GM19467 (cell line): ENCODE measurements around the gene ANKRD30A.
"Not testable (repeated sequence)": the region's sequence is repeated elsewhere in the genome, so short reads cannot be mapped to it uniquely, and the experiment has no call there.

Experiments
- ATAC-seq: cut with Tn5 transposase; IDR thresholded peaks from one replicate; pipeline ENCODE4 v1.9.1; 2021; ENCODE audit warnings: mild to moderate bottlenecking, moderate library complexity; ENCODE audit not compliant: unreplicated experiment

Gene ANKRD30A, protein sequence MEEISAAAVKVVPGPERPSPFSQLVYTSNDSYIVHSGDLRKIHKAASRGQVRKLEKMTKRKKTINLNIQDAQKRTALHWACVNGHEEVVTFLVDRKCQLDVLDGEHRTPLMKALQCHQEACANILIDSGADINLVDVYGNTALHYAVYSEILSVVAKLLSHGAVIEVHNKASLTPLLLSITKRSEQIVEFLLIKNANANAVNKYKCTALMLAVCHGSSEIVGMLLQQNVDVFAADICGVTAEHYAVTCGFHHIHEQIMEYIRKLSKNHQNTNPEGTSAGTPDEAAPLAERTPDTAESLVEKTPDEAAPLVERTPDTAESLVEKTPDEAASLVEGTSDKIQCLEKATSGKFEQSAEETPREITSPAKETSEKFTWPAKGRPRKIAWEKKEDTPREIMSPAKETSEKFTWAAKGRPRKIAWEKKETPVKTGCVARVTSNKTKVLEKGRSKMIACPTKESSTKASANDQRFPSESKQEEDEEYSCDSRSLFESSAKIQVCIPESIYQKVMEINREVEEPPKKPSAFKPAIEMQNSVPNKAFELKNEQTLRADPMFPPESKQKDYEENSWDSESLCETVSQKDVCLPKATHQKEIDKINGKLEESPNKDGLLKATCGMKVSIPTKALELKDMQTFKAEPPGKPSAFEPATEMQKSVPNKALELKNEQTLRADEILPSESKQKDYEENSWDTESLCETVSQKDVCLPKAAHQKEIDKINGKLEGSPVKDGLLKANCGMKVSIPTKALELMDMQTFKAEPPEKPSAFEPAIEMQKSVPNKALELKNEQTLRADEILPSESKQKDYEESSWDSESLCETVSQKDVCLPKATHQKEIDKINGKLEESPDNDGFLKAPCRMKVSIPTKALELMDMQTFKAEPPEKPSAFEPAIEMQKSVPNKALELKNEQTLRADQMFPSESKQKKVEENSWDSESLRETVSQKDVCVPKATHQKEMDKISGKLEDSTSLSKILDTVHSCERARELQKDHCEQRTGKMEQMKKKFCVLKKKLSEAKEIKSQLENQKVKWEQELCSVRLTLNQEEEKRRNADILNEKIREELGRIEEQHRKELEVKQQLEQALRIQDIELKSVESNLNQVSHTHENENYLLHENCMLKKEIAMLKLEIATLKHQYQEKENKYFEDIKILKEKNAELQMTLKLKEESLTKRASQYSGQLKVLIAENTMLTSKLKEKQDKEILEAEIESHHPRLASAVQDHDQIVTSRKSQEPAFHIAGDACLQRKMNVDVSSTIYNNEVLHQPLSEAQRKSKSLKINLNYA (N-terminal part only)

DNA sequence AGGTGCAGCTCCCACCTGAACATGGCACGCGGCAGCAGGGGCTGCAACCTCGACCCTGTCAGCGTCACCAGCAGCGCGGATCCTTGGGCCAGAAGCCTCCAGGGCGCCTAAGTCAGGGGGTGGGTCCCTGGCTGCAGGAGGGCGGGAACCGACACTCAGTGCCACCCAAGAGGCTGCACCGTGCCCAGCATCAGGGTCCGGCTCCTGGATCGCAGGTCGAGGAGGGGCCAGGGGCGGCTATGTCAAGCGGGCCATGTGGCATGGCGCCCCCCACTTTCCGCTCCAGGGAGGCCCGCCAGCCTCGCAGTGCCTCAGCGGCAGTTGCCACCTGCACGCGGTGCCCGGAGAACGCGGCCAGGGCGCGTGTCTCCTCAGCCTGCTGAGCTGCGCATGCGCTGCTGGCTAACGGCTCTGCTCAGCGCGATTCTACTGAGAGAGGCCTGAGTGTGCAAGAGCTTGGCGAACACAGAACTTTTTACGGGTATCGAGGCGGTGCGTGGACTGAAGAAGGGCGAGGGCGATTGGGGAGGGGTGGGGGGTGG, at the start of gene ANKRD30A:
ANKRD30A (plus strand) TSS at position 408 of the 542 bp plus-strand sequence. CDS start 190 bp downstream, outside the sequence.
- ATAC-seq: no peak

DNA sequence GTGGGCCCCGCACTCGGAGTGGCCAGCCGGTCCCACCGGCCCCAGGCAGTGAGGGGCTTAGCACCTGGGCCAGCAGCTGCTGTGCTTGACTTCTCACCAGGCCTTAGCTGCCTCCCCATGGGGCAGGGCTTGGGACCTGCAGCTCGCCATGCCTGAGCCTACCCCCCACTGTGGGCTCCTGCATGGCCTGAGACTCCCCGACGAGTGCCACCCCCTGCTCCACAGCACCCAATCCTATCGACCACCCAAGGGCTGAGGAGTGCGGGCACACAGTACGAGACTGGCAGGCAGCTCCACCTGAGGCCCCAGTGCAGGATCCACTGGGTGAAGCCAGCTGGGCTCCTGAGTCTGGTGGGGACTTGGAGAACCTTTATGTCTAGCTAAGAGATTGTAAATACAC, 49.3 kb upstream of the ANKRD30A start:
- not testable (repeated sequence) for ATAC-seq

DNA sequence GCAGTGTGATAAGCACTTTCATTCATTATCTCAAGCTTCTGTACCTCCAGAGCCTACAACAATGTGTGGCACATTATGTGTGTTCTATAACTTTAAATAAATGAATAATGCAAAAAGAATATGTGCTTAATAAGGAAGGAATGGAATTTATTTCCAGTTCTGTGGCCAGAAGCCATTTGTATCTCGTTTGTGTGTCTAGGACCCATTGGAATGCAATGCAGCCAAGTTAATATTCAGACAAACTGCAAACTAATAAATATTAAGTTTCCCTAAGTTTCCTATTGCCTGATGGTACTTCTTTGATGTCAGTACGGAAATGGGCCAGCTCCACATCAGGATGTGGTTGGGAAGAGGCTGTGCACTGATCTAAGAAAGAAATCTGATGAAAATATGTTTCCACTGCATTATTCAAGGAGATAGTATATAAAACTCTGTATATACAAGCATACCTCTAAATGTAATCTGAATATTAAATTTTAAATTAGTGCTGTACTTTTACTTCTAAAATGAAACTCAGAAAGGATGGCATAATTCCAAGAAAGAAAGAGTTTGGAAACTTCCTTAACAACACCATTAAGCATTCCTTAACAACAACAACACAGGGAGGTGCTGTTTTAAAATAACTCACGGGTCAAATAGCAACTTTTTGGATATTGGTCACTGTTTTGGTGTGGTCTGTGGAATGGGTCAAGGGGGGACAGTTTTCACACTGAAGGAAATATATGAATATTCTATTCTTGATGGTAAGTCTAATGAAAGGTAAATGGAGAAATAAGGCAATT, 29.4 kb upstream of the ANKRD30A start:
- ATAC-seq: no peak

DNA sequence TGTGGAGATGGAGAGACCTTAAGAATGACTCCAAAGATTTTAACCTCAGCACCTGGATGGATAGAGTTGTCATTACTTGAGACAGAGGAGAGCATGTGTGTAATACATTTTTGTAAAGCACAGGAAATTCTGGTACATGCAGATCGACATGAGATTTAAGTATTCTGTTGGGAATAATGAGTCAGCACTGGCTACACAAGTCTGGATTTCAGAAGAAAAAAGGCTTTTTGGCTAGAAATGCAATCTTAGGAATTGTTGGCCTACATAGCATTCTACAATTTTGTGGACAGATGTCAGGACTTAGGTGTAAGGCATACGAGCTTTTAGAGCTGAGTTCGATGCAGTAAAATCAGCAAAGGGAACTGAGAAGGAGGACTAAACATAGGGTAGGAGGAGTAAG, 24.1 kb upstream of the ANKRD30A start:
- no peak for ATAC-seq

DNA sequence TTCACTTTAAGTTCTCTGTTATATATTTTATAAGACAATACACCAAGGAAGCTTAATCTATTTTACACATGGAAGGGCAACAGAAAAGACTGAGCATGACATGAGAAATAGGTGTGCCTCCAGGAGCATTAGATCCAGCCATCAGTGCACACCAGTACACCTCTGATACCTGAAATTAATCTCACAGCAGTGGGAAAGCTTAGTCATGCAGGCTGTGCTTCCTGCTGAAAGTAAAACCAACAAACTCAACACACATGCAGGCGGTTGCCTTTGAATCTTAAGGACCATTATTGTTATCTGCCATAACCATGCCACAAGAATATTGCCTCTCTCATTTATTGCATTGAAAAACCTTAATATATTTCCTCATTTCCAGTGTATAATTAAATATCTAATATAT, 16.4 kb upstream of the ANKRD30A start:
- ATAC-seq: no peak

DNA sequence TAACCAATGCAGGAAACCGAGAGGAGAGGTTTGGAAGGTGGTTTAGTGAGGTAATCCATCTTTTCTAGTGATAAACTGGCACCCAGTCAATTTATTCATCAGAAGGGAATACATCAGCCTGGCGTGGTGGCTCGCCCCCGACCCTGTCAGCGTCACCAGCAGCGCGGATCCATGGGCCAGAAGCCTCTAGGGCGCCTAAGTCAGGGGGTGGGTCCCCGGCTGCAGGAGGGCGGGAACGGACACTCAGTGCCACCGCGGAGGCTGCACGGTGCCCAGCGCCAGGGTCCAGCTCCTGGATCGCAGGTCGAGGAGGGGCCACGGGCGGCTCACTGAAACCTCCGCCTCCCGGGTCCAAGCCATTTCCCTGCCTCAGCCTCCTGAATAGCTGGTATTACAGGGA, 866 bp upstream of the ANKRD30A start:
- no peak for ATAC-seq

DNA sequence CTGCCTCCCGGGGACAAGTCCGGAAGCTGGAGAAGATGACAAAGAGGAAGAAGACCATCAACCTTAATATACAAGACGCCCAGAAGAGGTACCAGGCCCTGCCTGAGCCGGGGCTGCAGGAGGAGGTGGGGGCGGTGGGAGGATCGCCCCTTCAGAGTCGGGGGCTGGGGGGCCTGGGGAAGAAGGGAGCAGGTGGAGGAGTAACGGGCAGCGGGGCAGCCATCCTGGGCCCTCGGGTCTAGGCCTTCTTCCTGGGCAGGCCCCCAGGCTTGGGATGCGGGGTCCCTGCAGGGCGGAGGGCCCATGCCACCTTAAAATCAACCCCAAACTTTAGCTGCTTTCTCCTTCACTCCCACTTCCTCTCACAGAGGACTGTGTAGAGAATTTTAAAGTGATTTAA, 523 bp downstream of the ANKRD30A start:
- no peak for ATAC-seq

DNA sequence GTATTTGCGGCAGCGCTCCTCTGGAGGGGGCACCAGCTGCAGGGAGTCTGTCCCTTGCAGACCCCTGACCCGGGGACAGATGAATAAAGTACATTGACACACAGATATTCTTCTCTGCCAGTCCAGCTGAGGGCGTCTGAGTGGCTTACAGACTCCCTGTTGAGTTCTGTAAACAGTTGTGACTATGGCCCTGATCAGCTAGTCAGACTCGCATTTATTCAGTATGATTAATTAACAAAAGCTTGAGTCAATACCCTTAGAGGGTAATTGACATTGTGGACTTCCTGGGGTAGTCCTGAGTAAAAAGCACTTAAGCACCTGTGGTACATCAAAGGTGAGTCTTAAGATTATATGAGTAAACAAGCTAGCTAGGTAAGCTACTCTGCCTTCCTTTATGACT, 21.0 kb downstream of the ANKRD30A start:
- ATAC-seq: no peak

DNA sequence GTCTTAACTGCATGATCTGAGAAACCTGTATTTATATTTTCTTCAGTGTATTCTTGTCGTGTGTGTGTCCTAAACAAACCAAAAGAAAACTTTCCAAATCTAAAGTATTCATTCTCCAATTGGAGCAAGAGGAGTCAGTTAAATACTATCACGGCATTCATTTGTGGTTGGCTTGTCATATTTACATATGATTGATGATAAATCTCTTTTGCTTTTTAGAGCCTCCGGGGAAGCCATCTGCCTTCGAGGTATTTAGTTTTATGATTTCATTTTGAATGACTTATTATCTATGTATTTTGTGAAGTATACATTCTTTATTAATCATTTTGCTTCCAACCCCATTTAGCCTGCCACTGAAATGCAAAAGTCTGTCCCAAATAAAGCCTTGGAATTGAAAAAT, 37.0 kb downstream of the ANKRD30A start:
- not testable (repeated sequence) for ATAC-seq

DNA sequence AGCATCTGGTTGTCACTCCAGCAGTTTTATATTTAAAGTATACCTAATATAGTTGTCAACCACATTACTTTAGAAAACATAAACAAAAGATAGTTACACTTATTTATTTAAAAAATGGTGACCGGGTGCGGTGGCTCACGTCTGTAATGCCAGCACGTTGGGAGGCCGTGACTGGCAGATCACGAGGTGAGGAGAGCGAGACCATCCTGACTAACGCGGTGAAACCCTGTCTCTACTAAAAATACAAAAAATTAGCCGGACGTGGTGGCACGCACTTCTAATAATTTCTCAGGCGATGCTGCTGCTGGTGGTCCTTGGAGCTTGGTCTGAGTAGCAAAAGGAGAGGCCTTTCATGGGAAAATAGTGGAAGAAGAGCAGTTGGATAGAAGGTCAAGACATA, 46.5 kb downstream of the ANKRD30A start:
- not testable (repeated sequence) for ATAC-seq

DNA sequence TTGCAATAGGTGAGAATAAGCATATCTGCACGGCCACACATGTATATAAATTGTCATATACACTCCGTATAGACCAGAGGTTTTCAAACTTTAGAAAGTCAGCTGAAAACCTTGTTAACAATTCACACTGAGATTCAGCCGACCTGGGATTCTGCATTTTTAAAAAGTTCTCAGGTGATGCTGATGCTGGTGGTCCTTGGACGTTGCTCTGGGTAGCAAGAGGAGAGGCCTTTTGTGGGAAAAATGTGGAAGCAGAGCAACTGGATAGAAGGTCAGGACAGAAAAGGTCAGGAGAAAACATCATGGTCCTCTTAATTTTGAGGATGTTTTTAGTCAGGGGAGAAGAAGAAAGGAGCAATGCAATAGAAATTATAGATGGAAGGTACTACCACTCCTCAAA, 52.9 kb downstream of the ANKRD30A start:
- ATAC-seq: not testable (repeated sequence)

DNA sequence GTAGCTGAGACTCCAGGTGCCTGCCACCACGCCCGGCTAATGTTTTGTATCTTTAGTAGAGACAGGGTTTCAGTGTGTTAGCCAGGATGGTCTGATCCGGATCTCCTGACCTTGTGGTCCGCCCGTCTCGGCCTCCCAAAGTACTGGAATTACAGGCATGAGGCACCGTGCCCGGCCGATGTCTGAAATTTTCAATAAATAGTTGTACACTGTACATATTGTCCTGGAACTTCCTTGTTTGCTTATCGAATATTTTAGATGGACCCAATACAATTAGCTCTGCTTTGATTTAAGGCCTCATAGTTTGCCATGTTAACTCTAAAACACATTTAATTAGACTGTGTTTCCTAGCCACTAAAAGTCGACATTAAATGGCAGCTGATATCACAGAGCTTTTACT, 57.3 kb downstream of the ANKRD30A start:
- ATAC-seq: not testable (repeated sequence)

DNA sequence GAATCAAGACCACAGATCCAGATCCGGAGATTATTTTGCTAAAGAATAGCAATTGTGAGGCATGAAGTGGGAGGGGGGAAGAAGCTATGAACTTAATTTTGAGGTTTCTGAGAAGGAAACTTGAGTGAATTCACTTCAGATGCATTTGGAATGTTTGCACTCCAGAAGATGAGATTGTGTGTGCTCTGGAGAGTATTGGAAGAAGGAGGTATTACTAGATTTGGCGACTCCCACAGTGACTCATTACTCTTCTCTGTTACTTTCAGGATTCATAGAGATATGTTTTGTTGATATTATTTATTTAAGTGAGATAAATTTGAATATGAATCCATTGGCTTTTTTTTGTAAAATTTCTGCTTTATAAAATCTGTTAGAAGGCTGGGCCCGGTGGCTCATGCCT, 80.7 kb downstream of the ANKRD30A start:
- no peak for ATAC-seq

DNA sequence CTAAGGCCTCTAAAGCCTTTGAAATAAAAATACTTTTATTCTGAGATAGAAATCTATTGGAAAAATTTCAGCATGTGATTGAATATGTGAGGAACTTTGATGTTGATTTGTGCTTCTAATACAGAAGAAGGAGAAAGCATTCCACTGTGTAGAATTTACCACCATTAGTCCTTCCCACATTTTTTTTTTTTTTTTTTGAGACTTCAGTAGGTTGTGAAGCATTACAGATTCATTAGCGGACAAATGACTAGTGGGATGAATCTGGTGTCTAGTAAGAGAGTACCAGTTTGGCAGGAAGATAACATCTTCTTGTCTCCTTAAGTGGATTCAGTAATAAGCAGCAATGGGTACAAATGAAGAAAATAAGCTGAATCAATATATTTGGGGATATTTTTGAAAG, 95.5 kb downstream of the ANKRD30A start:
- ATAC-seq: no peak

DNA sequence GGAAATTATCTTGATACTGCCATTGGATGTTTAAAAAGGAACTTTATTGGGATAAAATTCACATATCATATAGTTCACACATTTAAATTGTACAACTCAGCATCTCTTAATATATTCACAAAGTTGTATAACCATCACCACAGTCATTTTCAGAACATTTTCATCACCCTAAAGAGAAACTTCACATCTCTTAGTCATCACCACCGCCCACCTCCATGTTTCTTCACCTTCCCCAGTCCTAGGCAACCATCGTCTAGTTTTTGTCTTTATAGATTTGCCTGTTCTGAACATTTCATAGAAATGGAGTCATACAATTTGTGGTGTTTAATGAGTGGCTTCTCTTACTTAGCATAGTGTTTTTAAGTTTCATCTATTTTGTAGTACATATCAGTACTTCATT, 96.6 kb downstream of the ANKRD30A start:
- ATAC-seq: no peak

DNA sequence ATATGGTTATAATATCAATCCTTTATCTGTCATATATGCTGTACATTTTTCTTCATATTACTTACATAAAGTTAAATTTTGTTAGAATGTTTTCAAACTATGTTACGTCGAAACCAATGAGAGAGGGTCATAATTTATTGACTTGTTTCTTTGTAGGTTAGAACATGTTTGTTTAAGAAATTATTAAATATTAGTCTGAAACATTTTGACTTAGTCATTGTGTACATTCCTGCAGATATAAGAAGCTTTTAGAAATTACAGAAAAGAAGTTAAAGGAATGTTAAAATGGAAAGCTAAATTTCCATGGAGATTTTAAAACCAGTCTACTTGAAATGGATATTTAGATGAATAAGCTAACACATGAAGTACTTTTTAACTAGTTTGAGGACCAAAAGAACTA, 99.8 kb downstream of the ANKRD30A start:
- ATAC-seq: no peak

DNA sequence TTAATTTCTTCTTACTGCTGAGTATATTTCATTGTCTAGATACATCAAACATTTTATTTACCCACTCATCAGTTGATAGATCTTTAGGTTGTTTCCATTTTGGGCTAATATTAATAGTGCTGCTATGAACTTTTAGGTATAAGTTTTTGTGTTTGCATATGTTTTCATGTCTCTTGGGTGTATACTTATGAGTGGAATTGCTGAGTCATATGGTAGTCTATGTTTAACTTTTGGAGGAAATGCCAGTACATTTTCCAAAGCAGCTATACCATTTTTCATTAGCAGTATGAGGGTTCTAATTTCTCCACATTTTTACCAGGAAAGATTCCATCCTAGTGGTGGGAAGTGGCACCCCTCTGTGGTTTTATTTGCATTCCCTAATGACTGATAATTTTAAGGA, 101.1 kb downstream of the ANKRD30A start:
- no peak for ATAC-seq

DNA sequence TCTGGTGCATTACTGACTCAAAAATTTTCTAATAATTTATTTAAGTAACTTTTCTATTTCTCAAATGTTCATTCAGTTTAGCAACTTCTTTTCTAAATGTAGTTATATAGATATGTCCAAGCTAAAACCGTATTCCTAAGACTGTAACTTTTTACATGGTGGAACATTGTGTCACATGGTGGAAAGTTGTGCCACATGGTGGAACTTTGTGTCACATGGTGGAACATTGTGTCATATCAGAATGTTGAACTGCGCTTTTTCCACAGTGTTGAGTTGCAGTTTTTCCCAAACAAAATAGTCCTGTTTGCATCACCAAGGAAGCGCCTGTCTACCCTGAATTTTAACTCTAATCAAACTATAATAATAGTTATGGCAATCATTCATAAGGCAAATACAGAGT, 109.3 kb downstream of the ANKRD30A start:
- no peak for ATAC-seq

DNA sequence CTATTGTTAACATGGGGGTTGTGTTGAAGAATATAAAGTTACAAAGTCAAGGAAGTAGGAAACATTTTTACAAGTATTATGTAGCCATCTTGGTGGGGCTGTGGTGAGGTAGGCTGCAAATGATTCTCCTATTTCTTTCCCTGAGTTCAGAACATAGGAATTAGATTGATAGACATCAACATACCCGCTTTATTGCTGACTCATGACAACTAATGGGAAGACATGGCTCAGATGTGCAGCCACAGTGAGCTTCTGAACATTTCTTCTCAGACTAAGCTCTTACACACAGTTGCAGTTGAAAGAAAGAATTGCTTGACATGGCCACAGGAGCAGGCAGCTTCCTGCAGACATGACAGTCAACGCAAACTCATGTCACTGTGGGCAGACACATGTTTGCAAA, 110.7 kb downstream of the ANKRD30A start:
- ATAC-seq: no peak

DNA sequence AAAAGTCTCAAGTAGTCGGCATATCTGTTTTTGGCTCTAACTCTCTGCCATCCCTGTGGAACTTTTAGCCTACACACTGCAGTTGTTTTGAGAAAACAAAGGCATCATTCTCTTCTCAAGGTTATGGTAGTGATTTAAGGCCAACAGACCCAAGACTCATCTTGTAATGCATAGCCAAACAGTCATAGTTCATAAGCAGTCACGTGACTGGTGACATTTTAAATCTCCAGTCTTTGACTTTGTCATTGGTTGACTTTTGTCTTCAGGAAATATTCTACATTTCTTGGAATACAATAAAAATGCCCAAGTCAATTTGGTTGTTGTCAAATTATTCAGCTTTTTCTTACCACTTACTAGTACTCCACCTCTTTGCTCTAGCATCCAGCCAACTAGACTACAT, 114.8 kb downstream of the ANKRD30A start:
- ATAC-seq: no peak
